Measurements from ENCODE around the gene PLXNA4. TPM values are rescaled to one million over a fixed set of nuclear protein-coding genes. Genes with fewer than 3 reads are reported as not detected.

PLXNA4 gene
- total RNA-seq, 4 donors from 2014 or later, result 0.49 to 7.1 (median 2.0) TPM

DNA sequence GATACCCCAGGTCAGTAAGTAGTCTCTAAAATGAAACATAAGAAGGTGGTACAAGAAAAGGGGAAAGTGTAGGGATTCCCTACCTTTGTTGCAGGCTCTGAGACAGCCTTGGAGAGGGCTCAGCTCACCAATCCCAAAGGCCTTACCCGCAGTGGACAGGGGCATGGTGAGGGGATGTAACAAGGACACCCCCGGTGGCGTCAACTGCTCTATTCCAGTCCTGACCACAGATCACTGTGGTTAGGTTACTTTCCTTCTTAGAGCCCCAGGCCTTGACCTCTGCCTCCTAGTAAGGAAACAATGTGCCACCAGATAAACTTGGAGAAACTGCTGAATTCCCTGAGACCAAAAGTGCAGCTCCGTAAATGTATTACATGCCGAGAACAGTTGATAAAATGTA, 17.5 kb downstream of the PLXNA4 start:
- no peak for DNase-seq
- no peaks in the 10 kb centered on the region for H3K36me3 ChIP-seq
- intact Hi-C loops (cut with DNase I), result no loop called here
- no peak overlapping the region for H3K27ac ChIP-seq
- no peaks in the 10 kb centered on the region for H3K9me3 ChIP-seq
- WGBS, 2 donors, result 58 to 79% methylated on average over 3 to 4 of the region's 5 CpGs
- H3K4me1 ChIP-seq, result no peaks in the 10 kb centered on the region
- H3K4me3 ChIP-seq, result no peak overlapping the region
- TF ChIP-seq POLR2A (IDR thresholded peaks at IDR 0.05), result no peak
- TF ChIP-seq, protein P1, sequence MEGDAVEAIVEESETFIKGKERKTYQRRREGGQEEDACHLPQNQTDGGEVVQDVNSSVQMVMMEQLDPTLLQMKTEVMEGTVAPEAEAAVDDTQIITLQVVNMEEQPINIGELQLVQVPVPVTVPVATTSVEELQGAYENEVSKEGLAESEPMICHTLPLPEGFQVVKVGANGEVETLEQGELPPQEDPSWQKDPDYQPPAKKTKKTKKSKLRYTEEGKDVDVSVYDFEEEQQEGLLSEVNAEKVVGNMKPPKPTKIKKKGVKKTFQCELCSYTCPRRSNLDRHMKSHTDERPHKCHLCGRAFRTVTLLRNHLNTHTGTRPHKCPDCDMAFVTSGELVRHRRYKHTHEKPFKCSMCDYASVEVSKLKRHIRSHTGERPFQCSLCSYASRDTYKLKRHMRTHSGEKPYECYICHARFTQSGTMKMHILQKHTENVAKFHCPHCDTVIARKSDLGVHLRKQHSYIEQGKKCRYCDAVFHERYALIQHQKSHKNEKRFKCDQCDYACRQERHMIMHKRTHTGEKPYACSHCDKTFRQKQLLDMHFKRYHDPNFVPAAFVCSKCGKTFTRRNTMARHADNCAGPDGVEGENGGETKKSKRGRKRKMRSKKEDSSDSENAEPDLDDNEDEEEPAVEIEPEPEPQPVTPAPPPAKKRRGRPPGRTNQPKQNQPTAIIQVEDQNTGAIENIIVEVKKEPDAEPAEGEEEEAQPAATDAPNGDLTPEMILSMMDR (IDR thresholded peaks at IDR 0.05), result no peak
- H3K27me3 ChIP-seq, result no peaks in the 10 kb centered on the region

DNA sequence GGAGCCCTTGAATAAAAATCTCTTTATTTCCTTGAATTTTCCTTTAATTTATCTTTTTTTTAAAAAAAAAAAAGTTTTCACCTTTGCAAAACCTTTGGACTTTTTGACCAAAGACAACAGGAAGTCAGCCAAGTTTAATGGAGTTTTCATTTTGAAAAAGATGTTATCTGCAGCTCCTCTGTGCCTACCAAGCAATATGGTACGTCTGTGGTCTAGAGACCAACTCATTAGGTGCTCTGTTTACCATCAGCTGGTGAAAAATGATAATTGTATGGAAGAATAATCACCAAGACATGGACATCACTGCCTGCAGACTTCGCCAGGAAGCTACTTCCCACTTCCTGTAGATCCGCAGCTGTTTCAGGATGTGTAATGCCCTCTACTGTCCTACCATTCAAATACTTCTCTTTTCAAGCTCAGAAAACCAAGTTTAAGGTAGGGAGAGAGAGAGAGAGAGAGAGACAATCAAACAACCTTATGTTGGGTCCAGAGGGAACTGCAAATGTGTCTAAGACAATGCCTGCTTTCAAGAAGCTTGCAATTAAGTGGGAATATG, 18.7 kb downstream of the PLXNA4 start:
- no peaks in the 10 kb centered on the region for H3K4me1 ChIP-seq
- H3K27ac ChIP-seq, result no peak overlapping the region
- H3K27me3 ChIP-seq, result no peaks in the 10 kb centered on the region
- H3K36me3 ChIP-seq, result no peaks in the 10 kb centered on the region
- 56 to 58% methylated on average over 3 of the region's 3 CpGs for WGBS, 2 donors
- DNase-seq, result no peak
- no peaks in the 10 kb centered on the region for H3K9me3 ChIP-seq
- intact Hi-C loops (cut with DNase I), result no loop called here
- H3K4me3 ChIP-seq, result no peak overlapping the region
- TF ChIP-seq POLR2A (IDR thresholded peaks at IDR 0.05), result no peak
- TF ChIP-seq, protein P1 (IDR thresholded peaks at IDR 0.05), result no peak

DNA sequence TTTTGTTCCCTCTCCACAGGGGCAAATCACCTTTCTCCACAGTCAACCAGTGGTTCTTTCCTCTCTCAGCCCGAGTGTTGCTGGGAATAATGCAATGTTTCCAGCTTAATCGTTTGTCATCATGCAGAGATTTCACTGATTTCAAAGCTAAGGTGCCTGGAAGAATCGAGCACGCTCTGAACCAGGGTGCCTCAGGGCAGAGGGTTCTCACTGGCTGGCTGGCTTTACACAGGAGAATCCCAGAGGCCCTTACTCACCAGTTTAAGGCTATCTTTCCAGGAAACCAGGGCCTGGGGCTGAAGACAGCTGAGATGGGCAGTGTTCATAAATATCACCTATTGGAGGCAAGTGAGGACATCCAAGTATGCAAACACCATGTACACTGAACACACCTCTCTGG, 21.8 kb downstream of the PLXNA4 start:
- TF ChIP-seq, protein P1 (IDR thresholded peaks at IDR 0.05), result no peak
- no peak for TF ChIP-seq POLR2A (IDR thresholded peaks at IDR 0.05)
- Histone ChIP-seq H3K27ac (no peak overlapping the region), H3K4me3 (no peak overlapping the region), H3K9me3 (peaks cover 0 to 16% (median 8%) of the 10 kb centered on the region in 3 donors), H3K36me3 (no peaks in the 10 kb centered on the region), H3K4me1 (no peaks in the 10 kb centered on the region), H3K27me3 (no peaks in the 10 kb centered on the region)
- DNase-seq, result no peak
- intact Hi-C loops (cut with DNase I), result no loop called here
- 67 to 73% methylated on average over 1 to 4 of the region's 4 CpGs for WGBS, 2 donors

DNA sequence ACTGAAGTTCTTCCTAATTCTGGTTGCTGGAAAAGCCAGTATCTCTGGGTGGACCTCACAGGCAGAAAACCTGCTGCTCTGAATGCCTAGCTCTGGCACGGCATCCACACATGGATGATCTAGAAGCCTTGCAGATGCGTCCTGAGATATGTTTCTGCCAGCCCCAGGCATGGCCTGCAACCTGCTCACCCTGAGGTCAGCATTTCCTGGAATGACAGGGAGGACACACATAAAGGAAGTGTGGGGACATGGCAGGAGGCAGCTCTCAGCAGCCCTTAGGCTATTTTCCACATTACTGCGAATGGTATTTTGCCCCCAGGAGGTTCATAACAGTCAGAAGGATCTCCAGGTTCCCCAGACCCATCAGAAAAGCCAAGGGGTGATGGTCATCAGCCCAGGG, 23.2 kb downstream of the PLXNA4 start:
- Histone ChIP-seq H3K27ac (no peak overlapping the region), H3K4me1 (no peaks in the 10 kb centered on the region), H3K9me3 (peaks cover 0 to 16% (median 8%) of the 10 kb centered on the region in 3 donors), H3K36me3 (no peaks in the 10 kb centered on the region), H3K27me3 (no peaks in the 10 kb centered on the region), H3K4me3 (no peak overlapping the region)
- no peak for DNase-seq
- TF ChIP-seq, protein P1 (IDR thresholded peaks at IDR 0.05), result no peak
- no peak for TF ChIP-seq POLR2A (IDR thresholded peaks at IDR 0.05)
- WGBS, 2 donors, result 57% methylated on average over 3 of the region's 3 CpGs; no CpG with 5 or more reads in 1 of the 2 donors
- intact Hi-C loops (cut with DNase I), result no loop called here

DNA sequence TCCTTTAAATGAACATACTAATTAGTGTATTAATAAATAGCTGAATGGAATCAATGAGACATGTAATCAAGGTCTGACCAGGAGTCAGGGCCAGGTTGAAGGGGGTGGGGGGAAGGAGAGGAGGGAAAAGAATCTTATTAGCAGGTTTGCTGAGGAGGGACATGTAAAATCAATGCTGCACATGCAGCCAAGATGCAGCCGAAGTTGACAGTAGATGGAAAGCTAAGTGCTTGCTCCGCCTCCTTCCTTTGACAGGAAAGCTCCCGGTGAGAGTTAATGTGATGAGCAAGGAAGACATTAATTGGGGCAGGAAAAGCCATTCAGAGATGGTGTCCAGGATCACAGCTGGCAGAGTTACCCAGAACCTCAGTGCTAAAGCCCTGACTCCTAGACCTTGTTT, 24.4 kb downstream of the PLXNA4 start:
- H3K27me3 ChIP-seq, result no peaks in the 10 kb centered on the region
- no peaks in the 10 kb centered on the region for H3K4me1 ChIP-seq
- peaks cover 0 to 16% (median 8%) of the 10 kb centered on the region in 3 donors for H3K9me3 ChIP-seq
- H3K4me3 ChIP-seq, result no peak overlapping the region
- no peak for TF ChIP-seq POLR2A (IDR thresholded peaks at IDR 0.05)
- TF ChIP-seq, protein P1 (IDR thresholded peaks at IDR 0.05), result no peak
- no peak overlapping the region for H3K27ac ChIP-seq
- intact Hi-C loops (cut with DNase I), result no loop called here
- 50 to 56% methylated on average over 3 of the region's 3 CpGs for WGBS, 2 donors
- H3K36me3 ChIP-seq, result no peaks in the 10 kb centered on the region
- DNase-seq, result no peak
